Liver (tissue), 9 donors: Measurements from ENCODE around the gene LRRC23. TPM values are rescaled to one million over a fixed set of nuclear protein-coding genes. Genes with fewer than 3 reads are reported as not detected.

ENCODE experiments used
- DNase-seq: peaks from one replicate; pipeline ENCODE4 v3.0.0-alpha.2; 2017; ENCODE audit warnings: low spot score
- H3K27ac ChIP-seq, 2 donors: one replicate each; pipeline ENCODE4 v1.7.0; 2013; ENCODE audit warnings: inconsistent platforms in 2 of 2, low read length in 2 of 2, control low read depth in 1 of 2, low read depth in 1 of 2, mild to moderate bottlenecking in 1 of 2
- H3K27me3 ChIP-seq, 4 donors: one replicate each; pipeline versions ENCODE4 v1.6.1 to v1.7.0; 2013; ENCODE audit warnings: low read length in 3 of 4, inconsistent platforms in 1 of 4, mild to moderate bottlenecking in 1 of 4, moderate library complexity in 1 of 4; ENCODE audit not compliant: control insufficient read depth in 4 of 4, insufficient read depth in 4 of 4
- H3K36me3 ChIP-seq, 4 donors: one replicate each; pipeline versions ENCODE4 v1.6.1 to v1.7.0; 2013; ENCODE audit warnings: low read length in 3 of 4, mild to moderate bottlenecking in 3 of 4, low read depth in 1 of 4, moderate library complexity in 1 of 4; ENCODE audit not compliant: control insufficient read depth in 4 of 4, insufficient read depth in 3 of 4
- H3K4me1 ChIP-seq, 4 donors: one replicate each; pipeline versions ENCODE4 v1.6.1 to v1.7.0; 2013; ENCODE audit warnings: low read length in 3 of 4, mild to moderate bottlenecking in 3 of 4, moderate library complexity in 1 of 4; ENCODE audit not compliant: control insufficient read depth in 4 of 4, insufficient read depth in 4 of 4
- H3K4me3 ChIP-seq, 3 donors: one replicate each; pipeline versions ENCODE4 v1.6.1 to v1.7.0; 2013; ENCODE audit warnings: low read length in 3 of 3, control low read depth in 1 of 3, low read depth in 1 of 3, mild to moderate bottlenecking in 1 of 3
- H3K9ac ChIP-seq, 2 donors: one replicate each; pipeline ENCODE4 v1.7.0; 2013; ENCODE audit warnings: low read length in 2 of 2, mild to moderate bottlenecking in 2 of 2, moderate library complexity in 2 of 2, control low read depth in 1 of 2, low read depth in 1 of 2
- H3K9me3 ChIP-seq, 4 donors: one replicate each; pipeline versions ENCODE4 v1.6.1 to v1.7.0; 2013; ENCODE audit warnings: low read length in 3 of 4; ENCODE audit not compliant: control insufficient read depth in 4 of 4
- EGR1 ChIP-seq, 2 donors: IDR thresholded peaks; 2 replicates each; pipeline ENCODE4 v1.6.1; 2016 to 2018; ENCODE audit warnings: antibody characterized with exemption in 2 of 2, low read depth in 2 of 2
- FOXA1 ChIP-seq: IDR thresholded peaks from 2 replicates; pipeline ENCODE4 v1.6.1; 2016; ENCODE audit warnings: antibody characterized with exemption
- FOXA2 ChIP-seq: IDR thresholded peaks from 2 replicates; pipeline ENCODE4 v1.6.1; 2016; ENCODE audit warnings: antibody characterized with exemption
- GABPA ChIP-seq, 2 donors: IDR thresholded peaks in 1 of 2; conservative IDR thresholded peaks in 1 of 2; 2 replicates each; pipeline ENCODE4 v1.6.1; 2016; ENCODE audit warnings: antibody characterized with exemption in 2 of 2, mild to moderate bottlenecking in 1 of 2, moderate library complexity in 1 of 2
- HNF4A ChIP-seq, 2 donors: conservative IDR thresholded peaks; 2 replicates each; pipeline ENCODE4 v1.6.1; 2016; ENCODE audit warnings: antibody characterized with exemption in 2 of 2, mild to moderate bottlenecking in 2 of 2
- HNF4G ChIP-seq: IDR thresholded peaks from 2 replicates; pipeline ENCODE4 v1.6.1; 2016; ENCODE audit warnings: antibody characterized with exemption
- JUND ChIP-seq, 2 donors: IDR thresholded peaks; 2 replicates each; pipeline ENCODE4 v1.6.1; 2016; ENCODE audit warnings: antibody characterized with exemption in 2 of 2
- NR2F2 ChIP-seq: IDR thresholded peaks from 2 replicates; pipeline ENCODE4 v1.6.1; 2016; ENCODE audit warnings: antibody characterized with exemption
- RAD21 ChIP-seq, 2 donors: IDR thresholded peaks; 2 replicates each; pipeline ENCODE4 v1.6.1; 2016; ENCODE audit warnings: antibody characterized with exemption in 2 of 2, mild to moderate bottlenecking in 2 of 2
- RXRA ChIP-seq, 2 donors: IDR thresholded peaks; 2 replicates each; pipeline ENCODE4 v1.6.1; 2017 to 2018; ENCODE audit warnings: antibody characterized with exemption in 2 of 2, mild to moderate bottlenecking in 1 of 2
- SP1 ChIP-seq: IDR thresholded peaks from 2 replicates; pipeline ENCODE4 v1.6.1; 2018; ENCODE audit warnings: antibody characterized with exemption, mild to moderate bottlenecking
- TAF1 ChIP-seq: conservative IDR thresholded peaks from 2 replicates; pipeline ENCODE4 v1.6.1; 2016; ENCODE audit warnings: antibody characterized with exemption, mild to moderate bottlenecking
- YY1 ChIP-seq: IDR thresholded peaks from 2 replicates; pipeline ENCODE4 v1.6.1; 2016; ENCODE audit warnings: antibody characterized with exemption, mild to moderate bottlenecking
- WGBS: extraction: QIAGEN DNeasy Blood & Tissue Kit; methylation state at CpG from one replicate; pipeline ENCODE4 v1.1.7; 2013; 5-methylcytosine and 5-hydroxymethylcytosine counted together
- polyA plus RNA-seq, 2 donors: library from polyadenylated mRNA; stranded (reverse) in 1 of 2; unstranded in 1 of 2; fragments of 200-250 nt in 1 of 2; fragments of >200 nt in 1 of 2; fragmentation: Nextera tagmentation in 1 of 2; extraction: Ambion mirVana in 1 of 2; gene quantifications; one replicate each; pipeline versions ENCODE4 v1.2.1 to v1.2.3, GENCODE V29; 2013 to 2015
- total RNA-seq, 2 donors: library from RNA; depleted of rRNA; stranded (reverse); fragments of >200 nt; gene quantifications; one replicate each; pipeline ENCODE4 v1.2.3, GENCODE V29; 2014
- TF ChIP-seq, protein P1 (sequence below): IDR thresholded peaks from 2 replicates; pipeline ENCODE4 v1.6.1; 2016; ENCODE audit warnings: antibody characterized with exemption, mild to moderate bottlenecking
- TF ChIP-seq, protein P2 (sequence below): IDR thresholded peaks from 2 replicates; pipeline ENCODE4 v1.6.1; 2016; ENCODE audit warnings: antibody characterized with exemption
- TF ChIP-seq, protein P3 (sequence below): IDR thresholded peaks from 2 replicates; pipeline ENCODE4 v1.6.1; 2016; ENCODE audit warnings: antibody characterized with exemption
- TF ChIP-seq, protein P4 (sequence below): fragments of 150-350 bp; IDR thresholded peaks from 2 replicates; pipeline ENCODE4 v1.5.1; 2017; ENCODE audit warnings: improper control_type of control experiment, low read depth, low read length; ENCODE audit not compliant: missing input control
- TF ChIP-seq, protein P5 (sequence below): IDR thresholded peaks from 2 replicates; pipeline ENCODE4 v1.6.1; 2016; ENCODE audit warnings: antibody characterized with exemption
- donor health status: healthy.
- donor health status: healthy.
- donor health status: healthy.
- donor health status: healthy.
- donor health status: healthy.

LRRC23 gene
- total and polyA plus RNA-seq, 4 donors, result 0.92 to 3.6 (median 2.1) TPM

DNA sequence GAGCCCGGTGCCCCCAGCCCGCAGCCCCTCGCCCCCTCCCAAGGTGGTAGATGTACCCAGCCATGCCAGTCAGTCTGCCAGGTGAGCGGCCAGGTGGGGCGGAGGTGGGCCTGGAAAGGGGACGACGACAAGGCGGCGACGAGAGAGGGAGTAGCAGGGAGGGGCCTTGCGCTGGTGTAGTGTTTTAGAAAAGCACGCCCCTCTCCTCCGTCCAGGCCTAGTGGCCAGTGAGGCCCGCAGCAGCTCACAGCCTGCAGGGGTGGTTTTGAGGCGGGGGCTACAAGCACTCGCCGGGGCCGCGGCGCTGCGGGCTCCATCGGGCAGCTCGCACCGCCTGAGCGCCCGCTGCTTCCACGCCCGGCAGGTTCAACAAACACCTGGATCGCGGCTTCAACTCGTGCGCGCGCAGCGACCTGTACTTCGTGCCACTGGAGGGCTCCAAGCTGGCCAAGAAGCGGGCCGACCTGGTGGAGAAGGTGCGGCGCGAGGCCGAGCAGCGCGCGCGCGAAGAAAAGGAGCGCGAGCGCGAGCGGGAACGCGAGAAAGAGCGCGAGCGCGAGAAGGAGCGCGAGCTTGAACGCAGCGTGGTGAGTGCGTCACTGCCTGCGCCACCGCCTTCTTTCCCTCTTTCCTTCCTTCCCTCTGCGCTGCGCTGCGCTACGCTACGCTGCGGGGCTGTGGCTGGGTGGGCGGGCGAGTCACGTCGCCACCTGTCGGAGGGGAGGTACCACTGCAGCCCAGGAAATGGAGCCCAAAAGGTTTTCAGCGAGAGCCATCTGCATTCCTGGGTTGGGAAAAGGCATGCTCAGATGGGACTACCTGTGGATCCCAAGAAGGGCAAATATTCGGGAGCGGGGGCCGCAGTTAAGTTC, 33.1 kb downstream of the LRRC23 start:
- H3K36me3 ChIP-seq, result peaks cover 0 to 14% (median 7%) of the 10 kb centered on the region in 4 donors
- WGBS, result under 1% methylated on average over 80 of the region's 80 CpGs
- H3K27ac ChIP-seq, result peak overlapping the region; percentile 91 to 96
- peak; percentile 44 to 46 for TF ChIP-seq RXRA (IDR thresholded peaks at IDR 0.05)
- TF ChIP-seq, protein P1, sequence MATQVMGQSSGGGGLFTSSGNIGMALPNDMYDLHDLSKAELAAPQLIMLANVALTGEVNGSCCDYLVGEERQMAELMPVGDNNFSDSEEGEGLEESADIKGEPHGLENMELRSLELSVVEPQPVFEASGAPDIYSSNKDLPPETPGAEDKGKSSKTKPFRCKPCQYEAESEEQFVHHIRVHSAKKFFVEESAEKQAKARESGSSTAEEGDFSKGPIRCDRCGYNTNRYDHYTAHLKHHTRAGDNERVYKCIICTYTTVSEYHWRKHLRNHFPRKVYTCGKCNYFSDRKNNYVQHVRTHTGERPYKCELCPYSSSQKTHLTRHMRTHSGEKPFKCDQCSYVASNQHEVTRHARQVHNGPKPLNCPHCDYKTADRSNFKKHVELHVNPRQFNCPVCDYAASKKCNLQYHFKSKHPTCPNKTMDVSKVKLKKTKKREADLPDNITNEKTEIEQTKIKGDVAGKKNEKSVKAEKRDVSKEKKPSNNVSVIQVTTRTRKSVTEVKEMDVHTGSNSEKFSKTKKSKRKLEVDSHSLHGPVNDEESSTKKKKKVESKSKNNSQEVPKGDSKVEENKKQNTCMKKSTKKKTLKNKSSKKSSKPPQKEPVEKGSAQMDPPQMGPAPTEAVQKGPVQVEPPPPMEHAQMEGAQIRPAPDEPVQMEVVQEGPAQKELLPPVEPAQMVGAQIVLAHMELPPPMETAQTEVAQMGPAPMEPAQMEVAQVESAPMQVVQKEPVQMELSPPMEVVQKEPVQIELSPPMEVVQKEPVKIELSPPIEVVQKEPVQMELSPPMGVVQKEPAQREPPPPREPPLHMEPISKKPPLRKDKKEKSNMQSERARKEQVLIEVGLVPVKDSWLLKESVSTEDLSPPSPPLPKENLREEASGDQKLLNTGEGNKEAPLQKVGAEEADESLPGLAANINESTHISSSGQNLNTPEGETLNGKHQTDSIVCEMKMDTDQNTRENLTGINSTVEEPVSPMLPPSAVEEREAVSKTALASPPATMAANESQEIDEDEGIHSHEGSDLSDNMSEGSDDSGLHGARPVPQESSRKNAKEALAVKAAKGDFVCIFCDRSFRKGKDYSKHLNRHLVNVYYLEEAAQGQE, result peak; percentile 87
- TF ChIP-seq, protein P2, sequence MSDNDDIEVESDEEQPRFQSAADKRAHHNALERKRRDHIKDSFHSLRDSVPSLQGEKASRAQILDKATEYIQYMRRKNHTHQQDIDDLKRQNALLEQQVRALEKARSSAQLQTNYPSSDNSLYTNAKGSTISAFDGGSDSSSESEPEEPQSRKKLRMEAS, result peak; percentile 80
- TF ChIP-seq, protein P3, sequence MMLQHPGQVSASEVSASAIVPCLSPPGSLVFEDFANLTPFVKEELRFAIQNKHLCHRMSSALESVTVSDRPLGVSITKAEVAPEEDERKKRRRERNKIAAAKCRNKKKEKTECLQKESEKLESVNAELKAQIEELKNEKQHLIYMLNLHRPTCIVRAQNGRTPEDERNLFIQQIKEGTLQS, result no peak
- TF ChIP-seq, protein P4, sequence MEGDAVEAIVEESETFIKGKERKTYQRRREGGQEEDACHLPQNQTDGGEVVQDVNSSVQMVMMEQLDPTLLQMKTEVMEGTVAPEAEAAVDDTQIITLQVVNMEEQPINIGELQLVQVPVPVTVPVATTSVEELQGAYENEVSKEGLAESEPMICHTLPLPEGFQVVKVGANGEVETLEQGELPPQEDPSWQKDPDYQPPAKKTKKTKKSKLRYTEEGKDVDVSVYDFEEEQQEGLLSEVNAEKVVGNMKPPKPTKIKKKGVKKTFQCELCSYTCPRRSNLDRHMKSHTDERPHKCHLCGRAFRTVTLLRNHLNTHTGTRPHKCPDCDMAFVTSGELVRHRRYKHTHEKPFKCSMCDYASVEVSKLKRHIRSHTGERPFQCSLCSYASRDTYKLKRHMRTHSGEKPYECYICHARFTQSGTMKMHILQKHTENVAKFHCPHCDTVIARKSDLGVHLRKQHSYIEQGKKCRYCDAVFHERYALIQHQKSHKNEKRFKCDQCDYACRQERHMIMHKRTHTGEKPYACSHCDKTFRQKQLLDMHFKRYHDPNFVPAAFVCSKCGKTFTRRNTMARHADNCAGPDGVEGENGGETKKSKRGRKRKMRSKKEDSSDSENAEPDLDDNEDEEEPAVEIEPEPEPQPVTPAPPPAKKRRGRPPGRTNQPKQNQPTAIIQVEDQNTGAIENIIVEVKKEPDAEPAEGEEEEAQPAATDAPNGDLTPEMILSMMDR, result peak; percentile 97
- no peak for TF ChIP-seq HNF4G
- TF ChIP-seq, protein P5, sequence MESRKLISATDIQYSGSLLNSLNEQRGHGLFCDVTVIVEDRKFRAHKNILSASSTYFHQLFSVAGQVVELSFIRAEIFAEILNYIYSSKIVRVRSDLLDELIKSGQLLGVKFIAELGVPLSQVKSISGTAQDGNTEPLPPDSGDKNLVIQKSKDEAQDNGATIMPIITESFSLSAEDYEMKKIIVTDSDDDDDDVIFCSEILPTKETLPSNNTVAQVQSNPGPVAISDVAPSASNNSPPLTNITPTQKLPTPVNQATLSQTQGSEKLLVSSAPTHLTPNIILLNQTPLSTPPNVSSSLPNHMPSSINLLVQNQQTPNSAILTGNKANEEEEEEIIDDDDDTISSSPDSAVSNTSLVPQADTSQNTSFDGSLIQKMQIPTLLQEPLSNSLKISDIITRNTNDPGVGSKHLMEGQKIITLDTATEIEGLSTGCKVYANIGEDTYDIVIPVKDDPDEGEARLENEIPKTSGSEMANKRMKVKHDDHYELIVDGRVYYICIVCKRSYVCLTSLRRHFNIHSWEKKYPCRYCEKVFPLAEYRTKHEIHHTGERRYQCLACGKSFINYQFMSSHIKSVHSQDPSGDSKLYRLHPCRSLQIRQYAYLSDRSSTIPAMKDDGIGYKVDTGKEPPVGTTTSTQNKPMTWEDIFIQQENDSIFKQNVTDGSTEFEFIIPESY, result peak; percentile 98
- TF ChIP-seq FOXA1, result peak; percentile 57
- TF ChIP-seq NR2F2, result no peak
- peak; percentile 22 to 90 for TF ChIP-seq EGR1 (IDR thresholded peaks at IDR 0.05; ENCODE audit: low read depth in 2 of 2)
- TF ChIP-seq HNF4A (conservative IDR thresholded peaks at IDR 0.05), result peak in 1 of 2 donors; percentile 29
- peak in 1 of 2 donors; percentile 92 for TF ChIP-seq GABPA (IDR thresholded peaks at IDR 0.05 in 1 of 2, conservative IDR thresholded peaks at IDR 0.05 in 1 of 2)
- peak; percentile 93 for TF ChIP-seq YY1
- TF ChIP-seq JUND (IDR thresholded peaks at IDR 0.05), result peak in 1 of 2 donors; percentile 52
- TF ChIP-seq FOXA2, result peak; percentile 55
- peak; percentile 73 for TF ChIP-seq SP1
- no peak for TF ChIP-seq TAF1
- TF ChIP-seq RAD21 (IDR thresholded peaks at IDR 0.05), result peak; percentile 77 to 87
- peaks cover 11 to 36% (median 19%) of the 10 kb centered on the region in 4 donors for H3K4me1 ChIP-seq
- H3K27me3 ChIP-seq, result no peaks in the 10 kb centered on the region
- H3K9ac ChIP-seq, result peak overlapping the region; percentile 77 to 91
- no peaks in the 10 kb centered on the region for H3K9me3 ChIP-seq
- peak overlapping the region; percentile 60 to 70 (median 66) for H3K4me3 ChIP-seq
- peak; percentile 91 for DNase-seq
